ENCODE measurements around the gene PTPN18. TPM values are rescaled to one million over a fixed set of nuclear protein-coding genes. Genes with fewer than 3 reads are reported as not detected.

PTPN18 gene
- total and polyA plus RNA-seq, 2 donors, result 28.6 to 42.4 TPM

DNA sequence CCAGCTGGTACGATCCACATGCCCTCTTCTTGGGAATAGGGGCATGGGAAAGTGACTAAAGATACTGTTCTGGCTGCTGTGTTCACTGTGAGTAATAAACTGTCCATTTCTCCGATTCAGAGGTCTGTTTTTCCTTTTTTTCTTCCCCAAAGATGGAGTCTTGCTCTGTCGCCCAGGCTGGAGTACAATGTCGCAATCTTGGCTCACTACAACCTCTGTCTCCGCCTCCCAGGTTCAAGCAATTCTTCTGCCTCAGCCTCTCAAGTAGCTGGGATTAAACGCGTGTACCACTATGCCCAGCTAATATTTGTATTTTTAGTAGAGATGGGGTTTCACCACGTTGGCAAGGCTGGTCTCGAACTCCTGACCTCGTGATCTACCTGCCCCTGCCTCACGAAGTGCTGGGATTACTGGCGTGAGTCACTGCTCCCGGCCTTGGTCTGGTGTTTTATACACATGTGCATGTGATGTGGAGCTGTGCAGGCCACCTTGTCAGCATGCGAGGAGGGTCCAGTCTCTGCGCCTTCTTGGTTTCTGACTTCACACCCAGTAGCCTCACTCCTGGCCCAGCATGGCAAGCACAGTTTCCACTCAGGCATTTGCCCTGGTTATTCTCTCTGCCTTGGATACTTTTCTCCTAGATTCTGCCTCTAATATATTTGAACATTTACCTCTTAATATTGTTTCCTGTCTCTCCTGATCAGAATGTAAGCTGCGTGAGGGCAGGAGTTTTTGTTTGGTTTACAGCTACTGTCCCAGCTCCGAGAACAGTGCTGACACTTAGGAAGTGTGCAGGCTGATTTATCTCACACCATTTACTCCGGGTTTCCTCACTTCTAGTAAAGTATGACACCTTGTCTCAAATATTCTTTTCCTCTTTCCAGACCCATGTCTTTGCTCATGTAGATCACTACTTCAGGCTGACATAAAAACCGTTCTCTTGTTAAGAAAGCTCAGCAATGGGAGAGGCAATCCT is 19.7 kb downstream of the PTPN18 start:
- no peak overlapping the region for H3K4me3 ChIP-seq (ENCODE audit: low read depth, low read length)
- H3K36me3 ChIP-seq (ENCODE audit: insufficient read depth), result no peaks in the 10 kb centered on the region
- H3K27ac ChIP-seq (ENCODE audit: low read depth), result no peak overlapping the region
- 94% methylated on average over 19 of the region's 19 CpGs for WGBS
- H3K4me1 ChIP-seq (ENCODE audit: insufficient read depth), result no peaks in the 10 kb centered on the region
- no peak for DNase-seq (ENCODE audit: extremely low spot score)

- no peak for DNase-seq (ENCODE audit: extremely low spot score)
- 75% methylated on average over 11 of the region's 11 CpGs for WGBS
Observed at GRCh38 chr2:130376433-130377293, 20.8 kb downstream of the PTPN18 start.

DNA sequence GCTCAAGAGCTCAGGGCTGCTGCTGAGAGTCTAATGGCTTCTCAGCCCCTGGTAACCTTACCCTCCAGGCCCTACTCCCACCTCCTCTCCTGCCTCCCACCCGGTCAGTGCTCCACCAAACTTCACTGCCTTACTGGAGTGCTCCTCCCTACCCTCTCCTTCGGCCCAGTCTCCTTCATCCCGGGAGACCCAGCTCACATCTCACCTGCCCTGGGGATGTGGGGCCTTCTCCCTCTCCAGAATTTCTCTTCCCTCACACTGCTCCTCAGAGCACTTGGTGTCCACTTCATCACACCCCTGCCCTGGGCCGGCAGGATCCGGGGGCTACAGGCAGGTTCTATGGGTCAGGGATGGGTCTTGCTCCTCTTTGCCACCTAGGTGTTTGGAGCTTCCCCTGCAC is 21.6 kb downstream of the PTPN18 start:
- Histone ChIP-seq H3K4me1 (ENCODE audit: insufficient read depth) (no peaks in the 10 kb centered on the region), H3K36me3 (ENCODE audit: insufficient read depth) (no peaks in the 10 kb centered on the region), H3K27ac (ENCODE audit: low read depth) (no peak overlapping the region), H3K4me3 (ENCODE audit: low read depth, low read length) (no peak overlapping the region)
- no peak for DNase-seq (ENCODE audit: extremely low spot score)
- 86% methylated on average over 5 of the region's 5 CpGs for WGBS

More at GRCh38 chr2:130376433-130377293, 20.8 kb downstream of the PTPN18 start:
- no peak overlapping the region for H3K4me3 ChIP-seq (ENCODE audit: low read depth, low read length)
- no peaks in the 10 kb centered on the region for H3K4me1 ChIP-seq (ENCODE audit: insufficient read depth)
- no peak overlapping the region for H3K27ac ChIP-seq (ENCODE audit: low read depth)
- no peaks in the 10 kb centered on the region for H3K36me3 ChIP-seq (ENCODE audit: insufficient read depth)

- Histone ChIP-seq H3K36me3 (ENCODE audit: insufficient read depth) (no peaks in the 10 kb centered on the region), H3K4me1 (ENCODE audit: insufficient read depth) (no peaks in the 10 kb centered on the region), H3K4me3 (ENCODE audit: low read depth, low read length) (no peak overlapping the region), H3K27ac (ENCODE audit: low read depth) (no peak overlapping the region)
- no peak for DNase-seq (ENCODE audit: extremely low spot score)
- WGBS, result 92% methylated on average over 3 of the region's 3 CpGs
Observed at GRCh38 chr2:130378206-130378897, 22.5 kb downstream of the PTPN18 start.

- H3K4me1 ChIP-seq (ENCODE audit: insufficient read depth), result no peaks in the 10 kb centered on the region
- H3K4me3 ChIP-seq (ENCODE audit: low read depth, low read length), result no peak overlapping the region
- no peak overlapping the region for H3K27ac ChIP-seq (ENCODE audit: low read depth)
- H3K36me3 ChIP-seq (ENCODE audit: insufficient read depth), result no peaks in the 10 kb centered on the region
- DNase-seq (ENCODE audit: extremely low spot score), result no peak
- 89% methylated on average over 3 of the region's 3 CpGs for WGBS
Observed at GRCh38 chr2:130378898-130379214, 23.0 kb downstream of the PTPN18 start.

GRCh38 chr2:130380096-130380934 is 24.5 kb downstream of the PTPN18 start:
- Histone ChIP-seq H3K4me1 (ENCODE audit: insufficient read depth) (no peaks in the 10 kb centered on the region), H3K36me3 (ENCODE audit: insufficient read depth) (no peaks in the 10 kb centered on the region), H3K4me3 (ENCODE audit: low read depth, low read length) (no peak overlapping the region), H3K27ac (ENCODE audit: low read depth) (no peak overlapping the region)
- 91% methylated on average over 11 of the region's 11 CpGs for WGBS
- no peak for DNase-seq (ENCODE audit: extremely low spot score)

DNA sequence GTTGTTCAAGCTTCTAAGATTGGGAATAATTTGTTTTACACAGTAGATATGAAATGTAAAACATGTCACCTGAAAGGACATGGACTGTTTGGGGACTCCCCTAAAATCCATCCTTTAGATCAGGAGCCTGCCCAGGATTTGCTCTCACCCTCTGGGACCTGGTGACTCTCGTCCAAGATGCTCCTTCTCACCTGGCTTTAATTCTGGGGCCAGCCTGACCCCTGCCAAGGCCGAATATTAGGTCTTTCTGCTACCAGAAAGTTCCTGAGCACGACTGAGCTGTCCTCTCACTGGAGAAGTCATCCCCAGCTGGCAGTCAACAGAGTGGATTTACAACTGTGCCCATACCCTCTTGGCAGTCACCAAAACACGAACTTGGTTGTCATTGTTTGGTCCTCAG is 25.3 kb downstream of the PTPN18 start:
- no peak for DNase-seq (ENCODE audit: extremely low spot score)
- 86% methylated on average over 4 of the region's 4 CpGs for whole genome bisulfite sequencing
- H3K36me3 ChIP-seq (ENCODE audit: insufficient read depth), result no peaks in the 10 kb centered on the region
- H3K4me1 ChIP-seq (ENCODE audit: insufficient read depth), result no peaks in the 10 kb centered on the region
- H3K27ac ChIP-seq (ENCODE audit: low read depth), result no peak overlapping the region
- H3K4me3 ChIP-seq (ENCODE audit: low read depth, low read length), result no peak overlapping the region

DNA sequence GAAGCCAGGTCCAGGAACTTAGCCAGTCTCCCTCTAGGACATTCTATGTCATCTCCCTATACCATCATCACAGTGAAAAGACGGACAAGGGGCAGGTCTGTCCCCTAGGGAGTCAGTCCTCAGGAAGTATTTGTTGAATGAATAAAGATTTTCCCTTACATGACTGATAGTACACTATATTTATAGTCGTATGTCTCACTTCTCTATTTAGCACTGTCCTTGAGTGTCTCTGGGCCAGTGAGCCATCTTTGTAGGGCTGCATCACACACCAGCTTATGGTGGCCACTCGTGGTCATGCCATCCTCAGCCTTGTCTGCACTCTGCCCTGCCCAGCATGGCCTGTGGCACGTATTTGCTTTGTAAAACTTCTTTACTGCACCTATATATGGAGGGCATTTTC is 25.8 kb downstream of the PTPN18 start:
- Histone ChIP-seq H3K4me3 (ENCODE audit: low read depth, low read length) (no peak overlapping the region), H3K36me3 (ENCODE audit: insufficient read depth) (no peaks in the 10 kb centered on the region), H3K27ac (ENCODE audit: low read depth) (no peak overlapping the region), H3K4me1 (ENCODE audit: insufficient read depth) (no peaks in the 10 kb centered on the region)
- 90% methylated on average over 4 of the region's 4 CpGs for WGBS
- DNase-seq (ENCODE audit: extremely low spot score), result no peak

DNA sequence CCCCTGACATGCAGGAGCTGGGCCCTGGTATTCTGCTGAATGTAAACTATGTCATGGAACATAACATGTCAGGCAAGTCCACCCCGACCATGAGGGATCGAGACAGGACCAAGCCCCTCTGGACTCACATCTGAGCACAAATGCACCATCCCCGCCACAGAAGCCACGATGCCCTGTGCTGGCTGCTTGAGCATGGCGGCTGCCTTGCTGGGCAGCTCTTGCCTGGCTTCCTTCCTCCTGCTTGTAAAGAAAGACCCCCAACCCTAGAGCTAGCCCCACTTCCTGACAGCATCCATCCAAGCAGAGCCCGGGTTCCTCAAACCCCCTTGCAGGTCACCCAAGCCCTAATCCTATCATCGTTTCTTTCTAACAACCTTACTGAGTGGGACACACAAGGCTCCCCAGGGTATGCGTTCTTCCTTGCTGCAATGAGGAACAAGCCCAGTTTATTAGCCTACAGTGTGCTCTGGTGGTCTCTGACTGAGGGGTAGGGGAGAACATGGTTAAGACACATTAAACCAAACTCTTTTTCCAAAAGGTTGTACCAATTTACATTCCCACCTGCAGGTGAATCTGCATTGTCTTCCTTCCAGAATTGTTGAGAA is 26.6 kb downstream of the PTPN18 start:
- no peak for DNase-seq (ENCODE audit: extremely low spot score)
- H3K4me3 ChIP-seq (ENCODE audit: low read depth, low read length), result no peak overlapping the region
- H3K36me3 ChIP-seq (ENCODE audit: insufficient read depth), result no peaks in the 10 kb centered on the region
- 94% methylated on average over 8 of the region's 8 CpGs for WGBS
- no peak overlapping the region for H3K27ac ChIP-seq (ENCODE audit: low read depth)
- no peaks in the 10 kb centered on the region for H3K4me1 ChIP-seq (ENCODE audit: insufficient read depth)

- 92% methylated on average over 3 of the region's 3 CpGs for WGBS
- Histone ChIP-seq H3K4me3 (ENCODE audit: low read depth, low read length) (no peak overlapping the region), H3K27ac (ENCODE audit: low read depth) (no peak overlapping the region), H3K36me3 (ENCODE audit: insufficient read depth) (no peaks in the 10 kb centered on the region), H3K4me1 (ENCODE audit: insufficient read depth) (no peaks in the 10 kb centered on the region)
- DNase-seq (ENCODE audit: extremely low spot score), result no peak
Observed at GRCh38 chr2:130385709-130386108, 29.9 kb downstream of the PTPN18 start.

GRCh38 chr2:130387071-130387400 is 31.2 kb downstream of the PTPN18 start:
- DNase-seq (ENCODE audit: extremely low spot score), result no peak
- WGBS, result 46% methylated on average over 4 of the region's 4 CpGs
- Histone ChIP-seq H3K4me3 (ENCODE audit: low read depth, low read length) (no peak overlapping the region), H3K36me3 (ENCODE audit: insufficient read depth) (no peaks in the 10 kb centered on the region), H3K4me1 (ENCODE audit: insufficient read depth) (no peaks in the 10 kb centered on the region), H3K27ac (ENCODE audit: low read depth) (no peak overlapping the region)

DNA sequence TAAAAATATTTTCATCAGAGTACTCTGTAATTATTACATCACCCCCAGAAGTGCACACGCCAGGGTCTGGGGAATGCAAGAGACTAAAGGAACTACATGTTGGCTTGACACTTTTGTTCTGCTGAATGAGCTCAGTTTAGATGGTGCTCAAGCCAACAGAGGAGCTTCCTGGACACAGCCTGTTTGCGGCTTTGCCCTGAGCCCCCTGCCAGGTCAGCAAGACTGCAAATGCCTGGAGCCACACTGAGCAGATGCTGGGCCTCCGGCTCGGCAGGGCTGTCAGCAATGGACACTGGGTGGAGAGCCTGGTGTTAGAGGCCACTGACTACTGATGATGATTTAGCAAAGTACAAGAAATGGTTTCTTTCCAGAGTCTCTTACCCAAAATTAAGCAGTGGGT is 31.9 kb downstream of the PTPN18 start:
- WGBS, result 53% methylated on average over 4 of the region's 4 CpGs
- H3K36me3 ChIP-seq (ENCODE audit: insufficient read depth), result no peaks in the 10 kb centered on the region
- no peak for DNase-seq (ENCODE audit: extremely low spot score)
- no peak overlapping the region for H3K27ac ChIP-seq (ENCODE audit: low read depth)
- no peak overlapping the region for H3K4me3 ChIP-seq (ENCODE audit: low read depth, low read length)
- no peaks in the 10 kb centered on the region for H3K4me1 ChIP-seq (ENCODE audit: insufficient read depth)

Measured in urinary bladder (tissue), 4 donors.